IMR-90 (cell line): ENCODE measurements around the gene CAMTA1. TPM values are rescaled to one million over a fixed set of nuclear protein-coding genes. Genes with fewer than 3 reads are reported as not detected.

Source experiments
- ATAC-seq: fragments of 200-7000 bp; cut with Tn5 transposase; 2 replicates; pipeline ENCODE4 v1.9.1; 2020; ENCODE audit warnings: low read depth, mild to moderate bottlenecking, moderate library complexity
- BruUV-seq: library from RNA; stranded (reverse); fragments of 400-500 nt; replicated peaks from 2 replicates; lab custom pipeline; 2021; lab: Mats Ljungman, UMichigan
- CTCF ChIA-PET: fragments of 300-600 bp; formaldehyde crosslinking; extraction: SDS; loops from one replicate; lab custom pipeline; 2021; ENCODE audit warnings: antibody characterized with exemption; lab: Yijun Ruan, JAX
- POLR2A ChIA-PET: fragments of 300-600 bp; sonication (Branson Sonifier 250); formaldehyde crosslinking; loops from one replicate; lab custom pipeline; 2022; ENCODE audit warnings: antibody characterized with exemption; ENCODE audit not compliant: unreplicated experiment; lab: Charles Lee
- DNase-seq: peaks from one replicate; pipeline ENCODE4 v3.0.0; 2013
- H2AFZ ChIP-seq: replicated peaks from 2 replicates; pipeline ENCODE3; 2013; ENCODE audit warnings: low read length, mild to moderate bottlenecking; ENCODE audit not compliant: poor library complexity
- H2AK5ac ChIP-seq: 2 replicates; pipeline ENCODE4 v1.6.1; 2013; ENCODE audit warnings: low read depth, low read length, inconsistent platforms
- H2AK9ac ChIP-seq: replicated peaks from 2 replicates; pipeline ENCODE3; 2013; ENCODE audit warnings: mild to moderate bottlenecking, low read depth, low read length, moderate library complexity; ENCODE audit not compliant: poor library complexity
- H2BK120ac ChIP-seq: 2 replicates; pipeline ENCODE4 v1.6.1; 2013; ENCODE audit warnings: low read depth, low read length, inconsistent platforms
- H2BK15ac ChIP-seq: 3 replicates; pipeline ENCODE4 v1.6.1; 2013; ENCODE audit warnings: low read depth, low read length, inconsistent platforms
- H2BK20ac ChIP-seq: 2 replicates; pipeline ENCODE4 v1.6.1; 2013; ENCODE audit warnings: low read depth, mild to moderate bottlenecking, inconsistent platforms, low read length, moderate library complexity
- H2BK5ac ChIP-seq: 2 replicates; pipeline ENCODE4 v1.6.1; 2013; ENCODE audit warnings: mild to moderate bottlenecking, low read depth, low read length, inconsistent platforms; ENCODE audit not compliant: poor library complexity, severe bottlenecking
- H3K14ac ChIP-seq: replicated peaks from 2 replicates; pipeline ENCODE4 v1.6.1; 2013; ENCODE audit warnings: low read depth, low read length, inconsistent platforms
- H3K18ac ChIP-seq: 2 replicates; pipeline ENCODE4 v1.6.1; 2013; ENCODE audit warnings: low read depth, low read length, control low read depth
- H3K23ac ChIP-seq: 2 replicates; pipeline ENCODE4 v1.6.1; 2013; ENCODE audit warnings: low read depth, low read length, inconsistent platforms
- H3K27ac ChIP-seq: 2 replicates; pipeline ENCODE4 v1.5.1; 2013; ENCODE audit warnings: mild to moderate bottlenecking, control low read depth, low read length; ENCODE audit not compliant: insufficient read depth
- H3K27me3 ChIP-seq: 2 replicates; pipeline ENCODE4 v1.6.1; 2013; ENCODE audit warnings: low read length; ENCODE audit not compliant: control insufficient read depth, insufficient read depth
- H3K36me3 ChIP-seq: 2 replicates; pipeline ENCODE4 v1.6.1; 2013; ENCODE audit warnings: low read length, mixed read lengths; ENCODE audit not compliant: control insufficient read depth, insufficient read depth
- H3K4ac ChIP-seq: 2 replicates; pipeline ENCODE4 v1.6.1; 2013; ENCODE audit warnings: low read depth, low read length, inconsistent platforms
- H3K4me1 ChIP-seq: 2 replicates; pipeline ENCODE4 v1.6.1; 2013; ENCODE audit warnings: low read length, mixed read lengths; ENCODE audit not compliant: control insufficient read depth, insufficient read depth
- H3K4me2 ChIP-seq: 2 replicates; pipeline ENCODE4 v1.6.1; 2013; ENCODE audit warnings: low read depth, mild to moderate bottlenecking, control low read depth, low read length, moderate library complexity
- H3K4me3 ChIP-seq: 2 replicates; pipeline ENCODE4 v1.5.1; 2013; ENCODE audit warnings: low read depth, mild to moderate bottlenecking, control low read depth, low read length, moderate library complexity; ENCODE audit not compliant: insufficient read depth
- H3K56ac ChIP-seq: 2 replicates; pipeline ENCODE4 v1.6.1; 2013; ENCODE audit warnings: low read length, inconsistent platforms; ENCODE audit not compliant: insufficient read depth; ENCODE audit errors: extremely low read depth
- H3K79me1 ChIP-seq, 2 experiments: 2 replicates each; pipeline ENCODE4 v1.6.1; 2013; ENCODE audit warnings: low read length in 2 of 2, inconsistent platforms in 1 of 2, low read depth in 1 of 2
- H3K9ac ChIP-seq: 2 replicates; pipeline ENCODE4 v1.6.1; 2013; ENCODE audit warnings: low read depth, low read length, control low read depth
- H3K9me1 ChIP-seq: 2 replicates; pipeline ENCODE4 v1.6.1; 2013; ENCODE audit warnings: low read length, inconsistent platforms; ENCODE audit not compliant: insufficient read depth
- H3K9me3 ChIP-seq: 2 replicates; pipeline ENCODE4 v1.6.1; 2013; ENCODE audit warnings: low read length; ENCODE audit not compliant: control insufficient read depth, insufficient read depth
- H4K20me1 ChIP-seq: 2 replicates; pipeline ENCODE4 v1.6.1; 2013; ENCODE audit warnings: low read length, inconsistent platforms; ENCODE audit not compliant: insufficient read depth
- H4K5ac ChIP-seq: 2 replicates; pipeline ENCODE4 v1.6.1; 2013; ENCODE audit warnings: mild to moderate bottlenecking, low read depth, low read length, control low read depth
- H4K8ac ChIP-seq, 2 experiments: 2 replicates each; pipeline ENCODE4 v1.6.1; 2013; ENCODE audit warnings: low read depth in 2 of 2, low read length in 2 of 2, control low read depth in 1 of 2, inconsistent platforms in 1 of 2
- H4K91ac ChIP-seq: 2 replicates; pipeline ENCODE4 v1.6.1; 2013; ENCODE audit warnings: low read depth, low read length, inconsistent platforms; ENCODE audit not compliant: insufficient read depth
- BHLHE40 ChIP-seq: fragments of 150-350 bp; IDR thresholded peaks from 2 replicates; pipeline ENCODE4 v1.6.1; 2016; ENCODE audit warnings: mild to moderate bottlenecking, low read depth, low read length
- CEBPB ChIP-seq: IDR thresholded peaks from 2 replicates; pipeline ENCODE4 v1.6.1; 2012; ENCODE audit warnings: low read depth, low read length, improper control_type of control experiment
- MAZ ChIP-seq: IDR thresholded peaks from 2 replicates; pipeline ENCODE4 v1.6.1; 2012; ENCODE audit warnings: low read depth, mild to moderate bottlenecking, low read length, improper control_type of control experiment, moderate library complexity, borderline replicate concordance
- RAD21 ChIP-seq: IDR thresholded peaks from 2 replicates; pipeline ENCODE4 v1.6.1; 2012; ENCODE audit warnings: low read length, improper control_type of control experiment
- RCOR1 ChIP-seq: IDR thresholded peaks from 2 replicates; pipeline ENCODE4 v1.6.1; 2012; ENCODE audit warnings: mild to moderate bottlenecking, low read length, improper control_type of control experiment; ENCODE audit not compliant: insufficient replicate concordance
- RFX5 ChIP-seq: IDR thresholded peaks from 2 replicates; pipeline ENCODE4 v1.8.0; 2012; ENCODE audit warnings: low read depth, mild to moderate bottlenecking, low read length, moderate library complexity
- SMC3 ChIP-seq: fragments of 150-350 bp; IDR thresholded peaks from 2 replicates; pipeline ENCODE4 v1.6.1; 2016; ENCODE audit warnings: low read depth, mild to moderate bottlenecking, antibody characterized with exemption, low read length, moderate library complexity
- WGBS, 2 experiments: methylation state at CpG; one replicate each; pipeline versions ENCODE4 v1.1.5 to v1.1.7; 2013; ENCODE audit warnings: missing lambda C conversion rate in 2 of 2; ENCODE audit not compliant: insufficient read length in 1 of 2; ENCODE audit errors: extremely low coverage in 2 of 2; 5-methylcytosine and 5-hydroxymethylcytosine counted together
- dilution Hi-C: fragments of 300-500 bp; cut with HindIII; formaldehyde crosslinking; loops from one replicate; pipeline ENCODE4 v1.14.3; 2018; ENCODE audit warnings: low sequenced_read_pairs; ENCODE audit not compliant: unreplicated experiment
- in situ Hi-C: fragments of 300-500 bp; cut with MboI; formaldehyde crosslinking; loops from 3 replicates; pipeline ENCODE4 v1.14.3; 2019; ENCODE audit warnings: low sequenced_read_pairs, inconsistent platforms, mixed read lengths
- intact Hi-C: fragments of 100-400 bp; cut with micrococcal nuclease; formaldehyde crosslinking; loops from 2 replicates; pipeline ENCODE4 v1.10.0; 2022
- polyA plus RNA-seq, 3 experiments: library from polyadenylated mRNA; depleted of rRNA; stranded (reverse); fragments of >200 nt; gene quantifications; 2 replicates each; pipeline ENCODE4 v1.2.3, GENCODE V29; 2012; ENCODE audit warnings: low replicate concordance in 1 of 3
- total RNA-seq: library from RNA; depleted of rRNA; stranded (reverse); fragments of >200 nt; gene quantifications from 2 replicates; pipeline ENCODE4 v1.2.3, GENCODE V29; 2012
- TF ChIP-seq, protein P1 (sequence below): fragments of 150-350 bp; IDR thresholded peaks from 2 replicates; pipeline ENCODE4 v1.6.1; 2016; ENCODE audit warnings: low read depth, mild to moderate bottlenecking, low read length, moderate library complexity, borderline replicate concordance

The CAMTA1 gene
- total and polyA plus RNA-seq, 2 of the 4 experiments (the other 2 are of a cell fraction): 35.5 to 74.3 TPM

DNA sequence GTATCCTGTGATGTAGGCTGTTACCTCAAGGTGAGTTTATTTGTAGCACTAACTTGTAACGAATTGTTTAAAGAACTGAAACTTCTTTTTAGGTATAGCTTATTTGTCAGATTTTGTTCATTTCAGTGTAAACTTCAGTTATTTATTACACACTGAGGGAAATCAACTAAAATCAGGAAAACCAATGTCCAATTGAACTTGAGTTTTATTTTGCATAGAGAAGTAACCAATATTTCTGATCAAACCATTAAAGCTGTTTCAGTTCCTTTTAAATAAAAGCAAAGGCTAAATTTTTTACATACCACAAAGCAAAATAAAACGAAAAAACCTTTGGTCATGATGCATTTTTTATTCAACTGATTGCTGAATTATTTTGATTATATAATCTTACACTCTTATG is 103.6 kb downstream of the CAMTA1 start:
- H3K14ac ChIP-seq: no peak overlapping the region
- dilution Hi-C loops: no loop called here
- no peaks in the 10 kb centered on the region for H3K9me3 ChIP-seq
- peaks cover 16% of the 10 kb centered on the region for H3K9me1 ChIP-seq
- H3K79me1 ChIP-seq: peaks cover 18 to 33% of the 10 kb centered on the region in 2 experiments; a peak in 3 of 4 replicates
- no peak overlapping the region for H4K91ac ChIP-seq
- H4K8ac ChIP-seq: no peak overlapping the region
- H3K23ac ChIP-seq: no peak overlapping the region
- no peak overlapping the region for H3K27ac ChIP-seq
- H2AK5ac ChIP-seq: no peak overlapping the region
- no peak overlapping the region for H3K56ac ChIP-seq
- no peak overlapping the region for H2AK9ac ChIP-seq
- CTCF ChIA-PET: interaction anchor here (0.6 to 3.3 kb wide), 5 partner anchors 34 to 169 kb away, joined by 3 to 17 read pairs (median 3); no protein-coding TSS in a partner anchor
- H3K36me3 ChIP-seq: no peaks in the 10 kb centered on the region
- no peak overlapping the region for H3K4me3 ChIP-seq
- no peak overlapping the region for H2BK15ac ChIP-seq
- H3K9ac ChIP-seq: no peak overlapping the region
- H3K27me3 ChIP-seq: no peaks in the 10 kb centered on the region
- no peak overlapping the region for H2BK5ac ChIP-seq
- no peak overlapping the region for H3K4me2 ChIP-seq
- TF ChIP-seq SMC3: no peak
- TF ChIP-seq RAD21: no peak
- TF ChIP-seq RCOR1: no peak
- TF ChIP-seq RFX5: no peak
- no peak for TF ChIP-seq BHLHE40
- TF ChIP-seq, protein P1, sequence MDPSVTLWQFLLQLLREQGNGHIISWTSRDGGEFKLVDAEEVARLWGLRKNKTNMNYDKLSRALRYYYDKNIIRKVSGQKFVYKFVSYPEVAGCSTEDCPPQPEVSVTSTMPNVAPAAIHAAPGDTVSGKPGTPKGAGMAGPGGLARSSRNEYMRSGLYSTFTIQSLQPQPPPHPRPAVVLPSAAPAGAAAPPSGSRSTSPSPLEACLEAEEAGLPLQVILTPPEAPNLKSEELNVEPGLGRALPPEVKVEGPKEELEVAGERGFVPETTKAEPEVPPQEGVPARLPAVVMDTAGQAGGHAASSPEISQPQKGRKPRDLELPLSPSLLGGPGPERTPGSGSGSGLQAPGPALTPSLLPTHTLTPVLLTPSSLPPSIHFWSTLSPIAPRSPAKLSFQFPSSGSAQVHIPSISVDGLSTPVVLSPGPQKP: no peak
- TF ChIP-seq MAZ: no peak
- TF ChIP-seq CEBPB: no peak
- no peak for ATAC-seq
- intact Hi-C loops: no loop called here
- in situ Hi-C loops: no loop called here
- no CpG with 5 or more reads among the region's 2 CpGs for WGBS, 2 experiments
- POLR2A ChIA-PET: no interaction called here
- H2BK20ac ChIP-seq: no peak overlapping the region
- no peak overlapping the region for H2BK120ac ChIP-seq
- H2AFZ ChIP-seq: no peak overlapping the region
- H3K18ac ChIP-seq: no peak overlapping the region
- no peak overlapping the region for H3K4ac ChIP-seq
- no peak for DNase-seq
- peaks cover 4% of the 10 kb centered on the region for H3K4me1 ChIP-seq
- no TSS peak for BruUV-seq
- H4K20me1 ChIP-seq: no peaks in the 10 kb centered on the region
- no peak overlapping the region for H4K5ac ChIP-seq
